Adrenal gland (tissue), 12 donors: ENCODE measurements around the gene KYNU. TPM values are rescaled to one million over a fixed set of nuclear protein-coding genes. Genes with fewer than 3 reads are reported as not detected.
"Not testable (repeated sequence)": the region's sequence is repeated elsewhere in the genome, so short reads cannot be mapped to it uniquely, and the experiment has no call there.

Experiments
- DNase-seq, 7 donors: peaks; one replicate each; pipeline ENCODE4 v3.0.0-alpha.2; 2019 to 2020
- H3K27ac ChIP-seq, 5 donors: fragments of 200-600 bp; sonication (generic) in 4 of 5; 1 replicate in 3 of 5; 2 replicates in 2 of 5; pipeline versions ENCODE4 v1.5.1 to v1.8.0; 2016 to 2020; ENCODE audit warnings: mild to moderate bottlenecking in 1 of 5
- H3K27me3 ChIP-seq: fragments of 200-600 bp; 2 replicates; pipeline ENCODE4 v1.8.0; 2021
- H3K36me3 ChIP-seq, 2 donors: fragments of 200-600 bp; replicated peaks in 1 of 2; 1 replicate in 1 of 2; 2 replicates in 1 of 2; pipeline versions ENCODE4 v1.5.1 to v1.8.0; 2018 to 2022
- H3K4me1 ChIP-seq, 2 donors: fragments of 200-600 bp; replicated peaks in 1 of 2; 1 replicate in 1 of 2; 2 replicates in 1 of 2; pipeline versions ENCODE4 v1.5.1 to v1.8.0; 2018 to 2021
- H3K4me3 ChIP-seq, 4 donors: fragments of 200-600 bp; sonication (generic) in 3 of 4; one replicate each; pipeline ENCODE4 v1.5.1; 2016 to 2018
- H3K9me3 ChIP-seq, 3 donors: fragments of 200-600 bp; sonication (generic) in 1 of 3; replicated peaks in 1 of 3; 1 replicate in 2 of 3; 2 replicates in 1 of 3; pipeline versions ENCODE4 v1.5.1 to v1.8.0; 2016 to 2021
- POLR2A ChIP-seq, 2 donors: fragments of 450-650 bp; IDR thresholded peaks; one replicate each; pipeline ENCODE4 v1.6.1; 2017; ENCODE audit warnings: antibody characterized with exemption in 2 of 2, mild to moderate bottlenecking in 2 of 2, moderate library complexity in 1 of 2
- WGBS, 4 donors: extraction: QIAGEN DNeasy Blood & Tissue Kit in 2 of 4; methylation state at CpG; one replicate each; pipeline versions ENCODE4 v1.1.5 to v1.1.7; 2013 to 2017; 5-methylcytosine and 5-hydroxymethylcytosine counted together
- intact Hi-C, 2 donors: fragments of 100-400 bp; cut with DNase I; formaldehyde crosslinking; loops; one replicate each; pipeline versions ENCODE4 v1.14.1 to v1.15.0; 2022 to 2023
- polyA plus RNA-seq, 3 donors: library from polyadenylated mRNA; stranded (reverse); fragments of 200-250 nt in 2 of 3; fragments of 350-450 nt in 1 of 3; fragmentation: Illumina TruSeq in 1 of 3; extraction: RNeasy Lipid Tissue Mini Kit (QIAGEN cat#74804) in 1 of 3; gene quantifications; one replicate each; pipeline ENCODE4 v1.2.3, GENCODE V29; 2013 to 2014
- small RNA-seq, 2 donors: library from RNA; depleted of rRNA; stranded (forward); fragments of <200 nt; gene quantifications; one replicate each; pipeline ENCODE3, GENCODE V24; 2016
- total RNA-seq, 9 donors: library from RNA; depleted of rRNA in 4 of 9; stranded (reverse); fragments of >200 nt in 4 of 9; fragments of 120-200 nt in 1 of 9; fragmentation: NEBNext Ultra II Directional in 1 of 9; extraction: Animal tissue kit (Norgen Biotek cat#: 25700) in 1 of 9; gene quantifications; one replicate each; pipeline versions ENCODE4 v1.1.0 to v1.2.4, GENCODE V29; 2013 to 2023
- TF ChIP-seq, protein P1 (sequence below), 6 experiments: fragments of 450-650 bp in 4 of 6; fragments of 200-600 bp in 2 of 6; sonication (generic) in 1 of 6; IDR thresholded peaks; 1 replicate in 5 of 6; 2 replicates in 1 of 6; pipeline versions ENCODE4 v1.5.1 to v1.8.0; 2016 to 2021; ENCODE audit warnings: antibody characterized with exemption in 6 of 6, mild to moderate bottlenecking in 2 of 6, moderate library complexity in 1 of 6
- donor health status: healthy with polysubstance abuse.
- donor health status: Bipolar disorder and iron deficiency.
- donor health status: DM: yes; HTN: yes; CAD: no.
- donor health status: DM: no; HTN: no; CAD: no.
- donor health status: DM: no; HTN: no; CAD: no.
- donor health status: DM: yes; HTN: yes; CAD: no.

The KYNU gene
- total and polyA plus RNA-seq, 12 donors = 1.9 to 30.2 (median 9.2) TPM

DNA sequence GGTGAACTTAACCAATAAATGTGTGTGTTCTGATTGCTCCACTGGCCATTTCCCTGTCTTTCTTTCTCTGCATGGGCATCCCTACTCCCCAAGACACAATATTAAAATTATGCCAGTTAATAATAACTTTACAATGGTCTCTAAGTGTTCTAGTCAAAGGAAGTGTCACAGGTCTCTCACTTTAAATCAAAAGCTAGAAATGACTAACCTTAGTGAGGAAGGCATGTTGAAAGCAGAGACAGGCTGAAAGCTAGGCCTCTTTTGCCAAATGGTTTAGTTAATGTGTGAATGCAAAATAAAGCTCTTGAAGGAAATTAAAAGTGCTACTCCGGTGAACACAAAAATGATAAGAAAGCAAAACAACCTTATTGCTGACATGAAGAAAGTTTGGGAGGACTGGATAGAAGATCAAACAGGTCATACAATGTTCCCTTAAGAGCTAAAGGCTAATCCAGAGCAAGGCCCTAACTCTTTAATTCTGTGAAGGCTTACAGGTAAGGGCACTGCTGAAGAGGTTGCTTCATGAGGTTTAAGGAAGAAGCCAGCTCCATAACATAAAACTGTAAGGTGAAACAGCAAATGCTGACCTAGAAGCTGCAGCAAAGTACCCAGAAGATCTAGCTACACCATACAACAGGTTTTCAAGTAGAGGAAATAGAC, 207.8 kb downstream of the KYNU start:
- WGBS, 4 donors = 82 to 88% (median 85%) methylated on average over 1 of the region's 1 CpG
- intact Hi-C loops = no loop called here
- DNase-seq = no peak
- no peaks in the 10 kb centered on the region for H3K4me1 ChIP-seq
- no peak for TF ChIP-seq POLR2A (IDR thresholded peaks at IDR 0.05)
- TF ChIP-seq, protein P1, sequence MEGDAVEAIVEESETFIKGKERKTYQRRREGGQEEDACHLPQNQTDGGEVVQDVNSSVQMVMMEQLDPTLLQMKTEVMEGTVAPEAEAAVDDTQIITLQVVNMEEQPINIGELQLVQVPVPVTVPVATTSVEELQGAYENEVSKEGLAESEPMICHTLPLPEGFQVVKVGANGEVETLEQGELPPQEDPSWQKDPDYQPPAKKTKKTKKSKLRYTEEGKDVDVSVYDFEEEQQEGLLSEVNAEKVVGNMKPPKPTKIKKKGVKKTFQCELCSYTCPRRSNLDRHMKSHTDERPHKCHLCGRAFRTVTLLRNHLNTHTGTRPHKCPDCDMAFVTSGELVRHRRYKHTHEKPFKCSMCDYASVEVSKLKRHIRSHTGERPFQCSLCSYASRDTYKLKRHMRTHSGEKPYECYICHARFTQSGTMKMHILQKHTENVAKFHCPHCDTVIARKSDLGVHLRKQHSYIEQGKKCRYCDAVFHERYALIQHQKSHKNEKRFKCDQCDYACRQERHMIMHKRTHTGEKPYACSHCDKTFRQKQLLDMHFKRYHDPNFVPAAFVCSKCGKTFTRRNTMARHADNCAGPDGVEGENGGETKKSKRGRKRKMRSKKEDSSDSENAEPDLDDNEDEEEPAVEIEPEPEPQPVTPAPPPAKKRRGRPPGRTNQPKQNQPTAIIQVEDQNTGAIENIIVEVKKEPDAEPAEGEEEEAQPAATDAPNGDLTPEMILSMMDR (IDR thresholded peaks at IDR 0.05) = no peak
- no peak overlapping the region for H3K27ac ChIP-seq
- H3K9me3 ChIP-seq = no peaks in the 10 kb centered on the region
- no peaks in the 10 kb centered on the region for H3K27me3 ChIP-seq
- H3K36me3 ChIP-seq = no peaks in the 10 kb centered on the region
- no peak overlapping the region for H3K4me3 ChIP-seq

- intact Hi-C loops = no loop called here
- Histone ChIP-seq H3K4me3 (no peak overlapping the region), H3K4me1 (no peaks in the 10 kb centered on the region), H3K27me3 (no peaks in the 10 kb centered on the region), H3K9me3 (no peaks in the 10 kb centered on the region), H3K36me3 (no peaks in the 10 kb centered on the region), H3K27ac (no peak overlapping the region)
- WGBS, 4 donors = 54 to 65% (median 59%) methylated on average over 1 of the region's 1 CpG
- TF ChIP-seq, protein P1 (IDR thresholded peaks at IDR 0.05) = no peak
- no peak for TF ChIP-seq POLR2A (IDR thresholded peaks at IDR 0.05)
- DNase-seq = no peak
Measured at GRCh38 chr2:143087033-143087432, 209.6 kb downstream of the KYNU start.

- Histone ChIP-seq H3K27me3 (no peaks in the 10 kb centered on the region), H3K4me3 (no peak overlapping the region), H3K4me1 (no peaks in the 10 kb centered on the region), H3K36me3 (no peaks in the 10 kb centered on the region), H3K27ac (no peak overlapping the region), H3K9me3 (no peaks in the 10 kb centered on the region)
- DNase-seq = no peak
- 79 to 88% (median 83%) methylated on average over 4 of the region's 4 CpGs for whole genome bisulfite sequencing, 4 donors
- intact Hi-C loops = no loop called here
- TF ChIP-seq POLR2A (IDR thresholded peaks at IDR 0.05) = no peak
- TF ChIP-seq, protein P1 (IDR thresholded peaks at IDR 0.05) = no peak
Measured at GRCh38 chr2:143088388-143088787, 210.9 kb downstream of the KYNU start.

- intact Hi-C loops, DNase-seq, H3K27me3 ChIP-seq, H3K27ac ChIP-seq, H3K4me3 ChIP-seq, H3K4me1 ChIP-seq, H3K9me3 ChIP-seq, H3K36me3 ChIP-seq: not testable (repeated sequence)
- 94 to 100% (median 96%) methylated on average over 5 to 12 of the region's 12 CpGs for WGBS, 4 donors
Measured at GRCh38 chr2:143089520-143089919, 212.1 kb downstream of the KYNU start.

Small RNAs within 50 kb of the gene (small RNA-seq; reads per million reads assigned to genes)
- 0 reads per million in 2 donors for gene MTND4LP12
